ENCODE data around the gene COX4I2.
"Not testable (repeated sequence)": the region's sequence is repeated elsewhere in the genome, so short reads cannot be mapped to it uniquely, and the experiment has no call there.

Gene COX4I2

DNA sequence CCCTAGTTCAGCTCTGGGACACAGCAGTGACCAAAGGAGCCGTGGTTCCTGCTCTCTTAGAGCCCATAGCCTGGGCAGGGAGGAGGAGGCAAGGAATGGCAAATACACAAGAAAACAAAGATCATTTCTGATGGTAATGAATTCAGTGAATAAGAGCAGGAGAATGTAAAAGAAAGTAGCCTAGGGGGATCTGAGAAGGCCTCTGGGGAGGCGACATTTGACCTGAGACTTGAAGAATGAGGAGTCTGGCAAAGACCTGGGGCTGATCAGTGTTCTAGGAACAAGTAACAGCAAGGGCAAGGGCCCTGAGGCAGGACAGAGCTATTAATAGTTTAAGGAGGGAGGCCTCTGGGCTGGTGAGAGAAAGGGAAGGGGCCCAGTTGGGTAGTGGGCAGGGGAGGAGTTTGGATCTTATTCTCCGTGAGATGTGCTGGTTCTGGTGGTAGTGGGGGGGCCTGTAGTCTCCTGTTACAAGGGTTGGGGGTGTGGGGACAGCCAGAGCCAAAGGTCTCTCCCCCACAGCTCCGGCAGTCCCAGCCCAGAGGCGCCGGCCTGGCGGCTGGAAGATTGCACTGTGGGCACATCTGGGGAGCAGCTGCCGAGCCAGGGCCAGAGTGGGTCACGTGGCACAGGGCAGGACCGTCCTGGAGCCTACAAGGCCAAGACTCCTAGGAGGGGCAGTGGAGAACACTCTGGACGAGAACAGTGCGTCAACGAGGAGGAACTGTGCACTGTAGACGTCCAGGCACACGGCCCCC is 41.9 kb upstream of the COX4I2 start:
- TF ChIP-seq CTCF (IDR thresholded peaks at IDR 0.05; ENCODE audit: control insufficient read depth, extremely low read depth, insufficient read depth) = no peak
- H3K4me3 ChIP-seq (ENCODE audit: low read depth, low read length) = no peak overlapping the region
- no peak for DNase-seq (ENCODE audit: low read depth)

DNA sequence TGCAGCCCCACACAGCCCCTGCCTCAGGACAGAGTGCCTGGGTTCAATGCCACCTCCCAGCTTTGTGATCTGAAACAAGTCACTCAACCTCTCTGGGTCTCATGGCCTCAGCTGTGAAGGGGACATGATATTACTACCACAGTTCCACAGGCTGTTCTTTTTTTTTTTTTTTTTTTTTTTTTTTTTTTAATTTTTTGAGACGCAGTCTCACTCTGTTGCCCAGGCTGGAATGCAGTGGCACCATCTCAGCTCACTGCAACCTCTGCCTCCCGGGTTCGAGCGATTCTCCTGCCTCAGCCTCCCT is 41.3 kb upstream of the COX4I2 start:
- not testable (repeated sequence) for DNase-seq (ENCODE audit: low read depth); H3K4me3 ChIP-seq (ENCODE audit: low read depth, low read length)

GRCh38 chr20:31596831-31597480 is 40.8 kb upstream of the COX4I2 start:
- TF ChIP-seq CTCF (IDR thresholded peaks at IDR 0.05; ENCODE audit: control insufficient read depth, extremely low read depth, insufficient read depth) = no peak
- DNase-seq (ENCODE audit: low read depth) = no peak
- H3K4me3 ChIP-seq (ENCODE audit: low read depth, low read length) = no peak overlapping the region

DNA sequence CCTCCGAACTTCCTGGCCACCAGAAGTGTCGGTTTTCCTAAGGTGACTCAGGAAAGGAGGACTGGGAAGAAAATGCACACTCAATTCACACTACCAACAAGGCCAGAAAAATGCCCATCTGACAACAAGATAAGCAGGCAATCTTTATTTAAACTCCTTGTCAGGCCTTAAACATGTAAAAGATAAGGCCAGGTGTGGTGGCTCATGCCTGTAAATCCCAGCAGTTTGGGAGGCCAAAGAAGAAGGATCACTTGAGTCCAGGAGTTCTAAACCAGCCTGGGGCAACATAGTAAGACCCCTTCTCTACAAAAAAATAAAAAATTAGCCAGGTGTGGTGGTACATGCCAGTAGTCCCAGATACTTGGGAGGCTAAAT is 40.2 kb upstream of the COX4I2 start:
- no peak overlapping the region for H3K4me3 ChIP-seq (ENCODE audit: low read depth, low read length)
- TF ChIP-seq CTCF (IDR thresholded peaks at IDR 0.05; ENCODE audit: control insufficient read depth, extremely low read depth, insufficient read depth) = no peak
- DNase-seq (ENCODE audit: low read depth) = no peak

- H3K4me3 ChIP-seq (ENCODE audit: low read depth, low read length) = no peak overlapping the region
- TF ChIP-seq CTCF (IDR thresholded peaks at IDR 0.05; ENCODE audit: control insufficient read depth, extremely low read depth, insufficient read depth) = no peak
- no peak for DNase-seq (ENCODE audit: low read depth)
Measured at GRCh38 chr20:31602431-31602778, 35.3 kb upstream of the COX4I2 start.

- H3K4me3 ChIP-seq (ENCODE audit: low read depth, low read length) = no peak overlapping the region
- no peak for TF ChIP-seq CTCF (IDR thresholded peaks at IDR 0.05; ENCODE audit: control insufficient read depth, extremely low read depth, insufficient read depth)
- DNase-seq (ENCODE audit: low read depth) = no peak
Measured at GRCh38 chr20:31602779-31603441, 34.8 kb upstream of the COX4I2 start.

DNA sequence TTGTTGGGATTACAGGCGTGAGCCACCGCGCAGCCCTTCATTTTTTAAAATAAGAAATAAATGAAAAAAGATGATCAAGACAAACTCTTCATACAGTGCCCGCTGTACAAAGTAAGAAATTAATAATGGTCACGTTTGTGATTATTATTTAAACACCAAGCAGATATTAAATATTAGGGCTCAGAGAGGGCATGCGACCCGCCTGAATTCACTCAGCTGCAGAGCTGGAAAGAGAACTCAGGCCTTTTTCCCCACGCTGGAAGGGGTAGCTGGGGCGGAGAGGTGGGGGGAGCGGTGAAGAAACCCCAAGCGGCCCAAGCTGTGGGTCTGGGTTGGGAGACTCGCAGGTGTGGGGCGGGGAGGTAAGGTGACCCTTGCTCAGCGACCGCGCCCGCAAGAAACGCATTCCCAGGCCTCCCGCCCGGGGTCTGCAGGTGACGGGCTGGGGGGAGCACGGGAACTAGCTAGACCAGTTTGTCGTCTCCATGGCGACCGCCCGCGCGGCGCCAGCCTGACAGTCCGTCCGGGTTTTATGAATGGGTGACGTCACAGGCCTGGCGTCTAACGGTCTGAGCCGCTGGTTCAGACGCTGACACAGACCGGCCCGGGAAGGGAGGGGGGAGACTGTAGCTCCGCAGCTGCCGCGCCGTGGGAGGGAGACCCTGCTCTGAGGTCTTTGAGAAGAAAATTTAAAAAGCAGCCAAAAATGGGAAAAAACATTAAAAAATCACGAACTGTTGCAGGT is 33.7 kb upstream of the COX4I2 start:
- H3K4me3 ChIP-seq (ENCODE audit: low read depth, low read length) = peak overlapping the region; percentile 76
- DNase-seq (ENCODE audit: low read depth) = peak; percentile 71
- no peak for TF ChIP-seq CTCF (IDR thresholded peaks at IDR 0.05; ENCODE audit: control insufficient read depth, extremely low read depth, insufficient read depth)
